Prostate gland (tissue), 2 donors: ENCODE results near the gene CFAP210. TPM values are rescaled to one million over a fixed set of nuclear protein-coding genes. Genes with fewer than 3 reads are reported as not detected.
"Not testable (repeated sequence)": the region's sequence is repeated elsewhere in the genome, so short reads cannot be mapped to it uniquely, and the experiment has no call there.

ENCODE experiments used
- DNase-seq: peaks from one replicate; pipeline ENCODE4 v3.0.0-alpha.2; 2019; ENCODE audit warnings: low spot score
- H3K27ac ChIP-seq, 2 donors: fragments of 200-600 bp; sonication (generic); 2 replicates each; pipeline ENCODE4 v1.5.1; 2017 to 2019
- H3K27me3 ChIP-seq: fragments of 200-600 bp; sonication (generic); replicated peaks from 2 replicates; pipeline ENCODE4 v1.5.1; 2019; ENCODE audit not compliant: insufficient read depth
- H3K36me3 ChIP-seq, 2 donors: fragments of 200-600 bp; sonication (generic); 1 replicate in 1 of 2; 2 replicates in 1 of 2; pipeline versions ENCODE4 v1.5.1 to v1.8.1; 2017 to 2019
- H3K4me1 ChIP-seq: fragments of 200-600 bp; sonication (generic); replicated peaks from 2 replicates; pipeline ENCODE4 v1.5.1; 2019
- H3K4me3 ChIP-seq, 2 donors: fragments of 200-600 bp; sonication (generic); 2 replicates each; pipeline ENCODE4 v1.5.1; 2017 to 2019
- H3K9me3 ChIP-seq: fragments of 200-600 bp; sonication (generic); 2 replicates; pipeline ENCODE4 v1.5.1; 2017
- POLR2A ChIP-seq: fragments of 450-650 bp; IDR thresholded peaks from one replicate; pipeline ENCODE4 v1.6.1; 2016; ENCODE audit warnings: antibody characterized with exemption, mild to moderate bottlenecking
- POLR2AphosphoS5 ChIP-seq: sonication (generic); formaldehyde crosslinking; IDR thresholded peaks from one replicate; pipeline ENCODE4 v1.6.1; 2017; ENCODE audit warnings: antibody characterized with exemption
- WGBS: methylation state at CpG from one replicate; pipeline ENCODE4 v1.1.5; 2018; 5-methylcytosine and 5-hydroxymethylcytosine counted together
- intact Hi-C: fragments of 100-400 bp; cut with DNase I; formaldehyde crosslinking; loops from one replicate; pipeline ENCODE4 v1.14.2; 2022
- small RNA-seq, 2 donors: library from RNA; depleted of rRNA; stranded (forward); fragments of <200 nt; gene quantifications; one replicate each; pipeline ENCODE3, GENCODE V24; 2016
- total RNA-seq, 2 donors: library from RNA; depleted of rRNA; stranded (reverse); fragments of >200 nt; gene quantifications; one replicate each; pipeline ENCODE4 v1.1.0, GENCODE V29; 2016
- TF ChIP-seq, protein P1 (sequence below), 4 experiments: fragments of 200-600 bp in 2 of 4; fragments of 450-650 bp in 2 of 4; sonication (generic) in 2 of 4; IDR thresholded peaks; 1 replicate in 3 of 4; 2 replicates in 1 of 4; pipeline ENCODE4 v1.5.1; 2016 to 2019; ENCODE audit warnings: antibody characterized with exemption in 4 of 4, mild to moderate bottlenecking in 2 of 4, moderate library complexity in 2 of 4

Gene CFAP210
- total RNA-seq, 2 donors from 2014 or later = 0.27 to 1.0 TPM

DNA sequence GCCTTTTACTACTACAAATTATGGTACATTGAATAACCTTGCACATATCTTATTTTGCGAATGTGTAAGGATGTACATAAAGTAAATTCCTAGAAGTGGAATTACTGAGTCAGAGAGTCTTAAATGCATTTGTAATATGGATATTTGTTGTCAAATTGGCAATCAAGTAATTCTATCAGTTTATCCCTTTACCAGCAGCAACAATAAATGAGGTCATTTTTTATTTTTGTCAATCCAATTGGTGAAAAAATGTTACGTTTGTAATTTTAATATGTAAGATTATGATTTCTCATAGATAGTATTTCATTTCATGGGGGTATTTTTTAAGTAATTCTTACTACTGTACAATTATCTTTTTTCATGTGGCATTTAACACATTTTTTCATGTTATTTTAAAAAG is 95.2 kb downstream of the CFAP210 start:
- DNase-seq = no peak
- Histone ChIP-seq H3K4me1 (no peaks in the 10 kb centered on the region), H3K27ac (no peak overlapping the region), H3K9me3 (no peaks in the 10 kb centered on the region), H3K4me3 (no peak overlapping the region), H3K36me3 (no peaks in the 10 kb centered on the region), H3K27me3 (no peaks in the 10 kb centered on the region)
- WGBS = 96% methylated on average over 2 of the region's 2 CpGs
- TF ChIP-seq, protein P1, sequence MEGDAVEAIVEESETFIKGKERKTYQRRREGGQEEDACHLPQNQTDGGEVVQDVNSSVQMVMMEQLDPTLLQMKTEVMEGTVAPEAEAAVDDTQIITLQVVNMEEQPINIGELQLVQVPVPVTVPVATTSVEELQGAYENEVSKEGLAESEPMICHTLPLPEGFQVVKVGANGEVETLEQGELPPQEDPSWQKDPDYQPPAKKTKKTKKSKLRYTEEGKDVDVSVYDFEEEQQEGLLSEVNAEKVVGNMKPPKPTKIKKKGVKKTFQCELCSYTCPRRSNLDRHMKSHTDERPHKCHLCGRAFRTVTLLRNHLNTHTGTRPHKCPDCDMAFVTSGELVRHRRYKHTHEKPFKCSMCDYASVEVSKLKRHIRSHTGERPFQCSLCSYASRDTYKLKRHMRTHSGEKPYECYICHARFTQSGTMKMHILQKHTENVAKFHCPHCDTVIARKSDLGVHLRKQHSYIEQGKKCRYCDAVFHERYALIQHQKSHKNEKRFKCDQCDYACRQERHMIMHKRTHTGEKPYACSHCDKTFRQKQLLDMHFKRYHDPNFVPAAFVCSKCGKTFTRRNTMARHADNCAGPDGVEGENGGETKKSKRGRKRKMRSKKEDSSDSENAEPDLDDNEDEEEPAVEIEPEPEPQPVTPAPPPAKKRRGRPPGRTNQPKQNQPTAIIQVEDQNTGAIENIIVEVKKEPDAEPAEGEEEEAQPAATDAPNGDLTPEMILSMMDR (IDR thresholded peaks at IDR 0.05) = no peak
- TF ChIP-seq POLR2A (no peak), POLR2AphosphoS5 (no peak)
- intact Hi-C loops = no loop called here

DNA sequence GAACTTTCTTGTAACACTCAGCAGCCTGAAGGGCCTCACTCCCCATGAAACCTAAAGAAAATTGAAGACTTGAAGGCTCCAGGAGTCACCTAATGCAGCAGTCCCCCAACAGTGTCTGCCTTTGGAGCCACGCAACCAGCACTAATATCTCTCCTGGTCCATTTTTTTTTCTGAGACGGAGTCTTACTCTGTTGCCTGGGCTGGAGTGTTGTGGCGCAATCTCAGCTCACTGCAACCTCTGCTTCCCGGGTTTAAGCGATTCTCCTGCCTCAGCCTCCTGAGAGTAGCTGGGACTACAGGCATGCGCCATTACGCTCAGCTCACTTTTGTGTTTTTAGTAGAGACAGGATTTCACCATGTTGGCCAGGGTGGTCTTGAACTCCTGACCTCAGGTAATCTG is 97.7 kb downstream of the CFAP210 start:
- DNase-seq, H3K9me3 ChIP-seq, intact Hi-C loops, H3K27me3 ChIP-seq, H3K4me1 ChIP-seq, H3K27ac ChIP-seq, H3K4me3 ChIP-seq, H3K36me3 ChIP-seq: not testable (repeated sequence)
- 82% methylated on average over 7 of the region's 7 CpGs for WGBS

Small RNA genes within 50 kb of the gene (small RNA-seq; reads per million reads assigned to genes)
- 0 reads per million in 2 donors for gene RF00432

Other genes starting within 250 kb of the CFAP210 start
- 10 to 100 TPM in 1 of 2 donors, 1 to 10 TPM in 1; 7.7 to 14.7 TPM for gene BBS5, start 214.9 kb downstream of the CFAP210 start, total RNA-seq
- gene KLHL41, start 184.7 kb downstream of the CFAP210 start, total RNA-seq = 10 to 100 TPM in 1 of 2 donors, 1 to 10 TPM in 1; 2.3 to 13.4 TPM
- gene FASTKD1, start 120.5 kb downstream of the CFAP210 start, total RNA-seq = 10 to 100 TPM in 1 of 2 donors, 1 to 10 TPM in 1; 6.2 to 11.2 TPM
- 10 to 100 TPM; 30.9 to 38.0 TPM for gene PPIG, start 110.1 kb downstream of the CFAP210 start, total RNA-seq
- 10 to 100 TPM; 11.9 to 17.4 TPM for gene PHOSPHO2, start 64 bp upstream of the CFAP210 start, total RNA-seq
- gene KLHL23, start 39.4 kb upstream of the CFAP210 start, total RNA-seq = 10 to 100 TPM; 15.8 to 22.8 TPM
- gene SSB, start 104.5 kb upstream of the CFAP210 start, total RNA-seq = 10 to 100 TPM; 48.0 to 48.9 TPM
- gene METTL5, start 130.5 kb upstream of the CFAP210 start, total RNA-seq = 10 to 100 TPM; 34.9 to 43.9 TPM
- gene UBR3, start 133.0 kb upstream of the CFAP210 start, total RNA-seq = 10 to 100 TPM; 41.1 to 89.9 TPM